Muscle of leg (tissue), 16 donors: ENCODE data around the gene CLIC2. TPM values are rescaled to one million over a fixed set of nuclear protein-coding genes. Genes with fewer than 3 reads are reported as not detected.
"Not testable (repeated sequence)": the region's sequence is repeated elsewhere in the genome, so short reads cannot be mapped to it uniquely, and the experiment has no call there.

ENCODE experiments used
- DNase-seq: peaks from one replicate; pipeline ENCODE4 v3.0.0; 2013
- H3K27ac ChIP-seq: one replicate; pipeline ENCODE4 v1.5.1; 2013; ENCODE audit warnings: mild to moderate bottlenecking, low read length, control low read depth
- H3K27me3 ChIP-seq: one replicate; pipeline ENCODE4 v1.6.1; 2013; ENCODE audit warnings: low read length; ENCODE audit not compliant: control insufficient read depth, insufficient read depth
- H3K36me3 ChIP-seq: one replicate; pipeline ENCODE4 v1.6.1; 2013; ENCODE audit warnings: low read length; ENCODE audit not compliant: control insufficient read depth, insufficient read depth
- H3K4me1 ChIP-seq: one replicate; pipeline ENCODE4 v1.6.1; 2013; ENCODE audit warnings: low read length; ENCODE audit not compliant: control insufficient read depth, insufficient read depth
- H3K4me3 ChIP-seq: one replicate; pipeline ENCODE4 v1.5.1; 2013; ENCODE audit warnings: low read length, control low read depth
- H3K9me3 ChIP-seq: replicated peaks from 2 replicates; pipeline ENCODE4 v1.6.1; 2013; ENCODE audit warnings: low read depth, low read length; ENCODE audit not compliant: control insufficient read depth
- WGBS: methylation state at CpG from one replicate; pipeline ENCODE4 v1.1.5; 2013; ENCODE audit warnings: missing lambda C conversion rate; ENCODE audit not compliant: insufficient coverage; 5-methylcytosine and 5-hydroxymethylcytosine counted together
- long read RNA-seq, 11 donors: transcript quantifications; one replicate each; lab custom pipeline, GENCODE V29; 2026
- polyA plus RNA-seq, 8 donors: library from polyadenylated mRNA; unstranded; fragments of 120-200 nt; gene quantifications; one replicate each; pipeline versions ENCODE4 v1.2.1 to v1.2.3, GENCODE V29; 2013; ENCODE audit warnings: inconsistent platforms in 1 of 8, low replicate concordance in 1 of 8; ENCODE audit not compliant: insufficient read length in 8 of 8, insufficient read depth in 1 of 8
- total RNA-seq: library from RNA; stranded (reverse); fragments of 120-200 nt; gene quantifications from one replicate; pipeline ENCODE4 v1.2.4, GENCODE V29; 2013

Gene CLIC2
- total RNA-seq (3.8 TPM), polyA plus RNA-seq (1 to 10 TPM; 3.1 to 5.7 (median 3.8) TPM)
- long read RNA-seq, donor 1 = 0 reads
- long read RNA-seq, donor 2 = 0 reads
- long read RNA-seq, donor 3, partial matches to known transcripts = 0 of 3 reads
- long read RNA-seq, donor 3, other reads (novel, unspliced or antisense) = 0 of 3 reads
- long read RNA-seq, donor 4, partial matches to known transcripts = 0 of 1 reads
- long read RNA-seq, donor 4, other reads (novel, unspliced or antisense) = 0 of 1 reads
- long read RNA-seq, donor 5, partial matches to known transcripts = 0 of 2 reads
- long read RNA-seq, donor 5, other reads (novel, unspliced or antisense) = 0 of 2 reads
- long read RNA-seq, donor 6, partial matches to known transcripts = 0 of 1 reads
- long read RNA-seq, donor 6, other reads (novel, unspliced or antisense) = 0 of 1 reads
- long read RNA-seq, donor 7, partial matches to known transcripts = 0 of 1 reads
- long read RNA-seq, donor 7, other reads (novel, unspliced or antisense) = 0 of 1 reads
- long read RNA-seq, donor 8, partial matches to known transcripts = 0 of 2 reads
- long read RNA-seq, donor 8, other reads (novel, unspliced or antisense) = 0 of 2 reads
- long read RNA-seq, donor 9 = 0 reads
- long read RNA-seq, donor 10, partial matches to known transcripts = 0 of 1 reads
- long read RNA-seq, donor 10, other reads (novel, unspliced or antisense) = 0 of 1 reads
- long read RNA-seq, donor 11 = 0 reads

DNA sequence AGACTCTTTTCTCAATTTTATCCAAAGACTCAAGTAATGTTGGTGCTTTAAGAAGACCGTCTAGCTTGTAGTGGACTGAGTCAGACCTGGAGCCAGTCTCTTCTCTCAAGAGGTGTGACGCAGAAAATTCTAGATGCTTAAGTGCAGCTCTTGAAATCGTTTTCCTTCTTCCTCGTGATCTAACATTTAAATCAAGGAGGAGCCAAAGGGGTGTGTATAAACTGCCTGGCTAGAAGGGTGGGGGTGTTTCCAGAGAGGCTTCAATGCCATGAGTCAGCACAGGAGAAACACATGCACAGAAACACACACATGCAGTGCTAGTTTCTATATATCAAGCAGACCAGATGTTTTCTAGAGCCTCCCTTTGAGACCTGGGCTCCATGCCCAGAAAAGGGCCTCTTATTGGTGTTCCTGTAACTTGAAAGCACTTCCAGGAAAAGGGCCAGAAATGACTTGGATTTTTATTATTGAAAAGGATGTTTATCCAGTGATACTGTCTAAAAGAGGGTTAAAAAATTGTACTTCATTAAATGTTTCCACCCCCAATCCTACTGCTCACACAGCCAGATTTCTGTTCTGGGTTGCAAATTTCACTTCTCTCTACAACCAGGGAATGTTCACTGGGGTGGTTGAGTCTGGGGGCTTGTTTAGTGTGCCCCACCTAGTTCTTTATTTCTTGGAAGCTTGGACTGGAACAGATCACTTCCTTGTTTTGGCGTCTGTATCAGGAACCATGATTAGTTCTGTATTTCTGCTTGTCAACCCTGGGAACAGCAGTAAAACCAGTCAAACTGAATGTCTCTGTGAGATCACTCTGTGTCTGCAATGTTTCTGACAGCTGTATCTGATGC is at the start of gene CLIC2:
Gene CLIC2, minus strand, starts transcription at position 129 of the 851 bp plus-strand sequence. CDS start 187 bp downstream, outside the sequence.
- peak; percentile 95 for DNase-seq
- Histone ChIP-seq H3K27ac (peak within 1 kb of the TSS; percentile 66), H3K27me3 (no peaks in the 10 kb centered on the region), H3K36me3 (no peaks in the 10 kb centered on the region), H3K4me3 (no peak within 1 kb of the TSS), H3K9me3 (no peaks in the 10 kb centered on the region), H3K4me1 (no peaks in the 10 kb centered on the region)
- WGBS = 20% methylated on average over 1 of the region's 5 CpGs

DNA sequence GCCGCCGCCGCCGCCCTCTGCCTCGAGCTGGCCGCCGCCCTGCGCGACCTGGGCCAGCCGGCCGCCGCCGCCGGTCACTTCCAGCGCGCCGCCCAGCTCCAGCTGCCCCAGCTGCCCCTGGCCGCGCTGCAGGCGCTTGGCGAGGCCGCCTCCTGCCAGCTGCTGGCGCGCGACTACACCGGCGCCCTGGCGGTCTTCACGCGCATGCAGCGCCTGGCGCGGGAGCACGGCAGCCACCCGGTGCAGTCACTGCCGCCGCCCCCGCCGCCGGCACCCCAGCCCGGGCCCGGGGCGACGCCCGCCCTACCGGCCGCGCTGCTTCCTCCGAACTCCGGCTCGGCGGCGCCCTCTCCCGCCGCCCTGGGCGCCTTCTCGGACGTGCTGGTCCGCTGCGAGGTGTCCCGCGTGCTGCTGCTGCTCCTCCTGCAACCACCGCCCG is 48.1 kb upstream of the CLIC2 start:
- H3K27ac ChIP-seq, H3K27me3 ChIP-seq, H3K9me3 ChIP-seq, H3K36me3 ChIP-seq, DNase-seq, H3K4me3 ChIP-seq, H3K4me1 ChIP-seq: not testable (repeated sequence)
- WGBS = no CpG with 5 or more reads among the region's 64 CpGs

DNA sequence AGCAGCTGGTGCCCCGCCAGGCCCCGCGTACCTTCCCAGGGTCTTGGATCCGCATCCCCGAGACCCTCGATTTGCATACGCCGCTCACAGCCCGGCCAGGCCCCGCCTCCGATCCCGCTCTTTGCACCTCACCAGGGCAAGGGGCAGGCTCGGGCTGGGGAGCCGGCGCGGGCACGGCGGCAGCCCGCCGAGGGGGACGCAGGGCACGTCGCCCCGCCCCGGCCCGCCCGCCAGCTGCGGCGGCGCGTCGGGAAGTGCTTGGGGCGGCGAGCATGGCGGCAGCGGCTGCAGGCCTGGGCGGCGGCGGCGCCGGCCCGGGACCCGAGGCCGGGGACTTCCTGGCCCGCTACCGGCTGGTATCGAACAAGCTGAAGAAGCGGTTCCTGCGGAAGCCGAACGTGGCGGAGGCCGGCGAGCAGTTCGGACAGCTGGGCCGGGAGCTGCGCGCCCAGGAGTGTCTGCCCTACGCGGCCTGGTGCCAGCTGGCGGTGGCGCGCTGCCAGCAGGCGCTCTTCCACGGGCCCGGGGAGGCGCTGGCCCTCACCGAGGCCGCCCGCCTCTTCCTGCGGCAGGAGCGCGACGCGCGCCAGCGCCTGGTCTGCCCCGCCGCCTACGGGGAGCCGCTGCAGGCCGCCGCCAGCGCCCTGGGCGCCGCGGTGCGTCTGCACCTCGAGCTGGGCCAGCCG is 47.6 kb upstream of the CLIC2 start, which contains the start of gene F8A2:
Gene F8A2, plus strand, starts transcription at position 253 of the 686 bp plus-strand sequence. Its CDS starts 20 bp downstream, at position 273.
- H3K36me3 ChIP-seq, H3K27me3 ChIP-seq, H3K4me3 ChIP-seq, H3K27ac ChIP-seq, H3K4me1 ChIP-seq, H3K9me3 ChIP-seq, DNase-seq: not testable (repeated sequence)
- no CpG with 5 or more reads among the region's 90 CpGs for WGBS

DNA sequence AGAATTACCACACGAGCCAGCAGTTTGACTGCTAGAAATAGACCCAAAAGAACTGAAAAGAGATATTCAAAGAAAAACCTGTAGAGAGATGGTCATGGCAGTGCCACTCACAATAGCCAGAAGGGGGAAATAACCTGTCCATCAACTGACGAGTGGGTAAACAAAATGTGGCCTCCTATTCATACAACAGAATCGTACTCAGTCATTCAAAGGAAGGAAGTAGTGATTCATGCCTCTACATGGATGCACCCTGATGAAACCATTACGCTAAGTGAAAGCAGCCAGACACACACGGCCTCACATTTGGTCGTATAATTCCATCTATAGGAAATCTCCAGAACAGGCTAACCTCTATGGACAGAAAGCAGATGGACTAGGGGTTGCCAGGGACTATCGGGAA is 45.4 kb upstream of the CLIC2 start:
- not testable (repeated sequence) for H3K4me3 ChIP-seq, H3K9me3 ChIP-seq, DNase-seq, H3K27me3 ChIP-seq, H3K36me3 ChIP-seq, H3K4me1 ChIP-seq, H3K27ac ChIP-seq
- WGBS = no CpG with 5 or more reads among the region's 7 CpGs

DNA sequence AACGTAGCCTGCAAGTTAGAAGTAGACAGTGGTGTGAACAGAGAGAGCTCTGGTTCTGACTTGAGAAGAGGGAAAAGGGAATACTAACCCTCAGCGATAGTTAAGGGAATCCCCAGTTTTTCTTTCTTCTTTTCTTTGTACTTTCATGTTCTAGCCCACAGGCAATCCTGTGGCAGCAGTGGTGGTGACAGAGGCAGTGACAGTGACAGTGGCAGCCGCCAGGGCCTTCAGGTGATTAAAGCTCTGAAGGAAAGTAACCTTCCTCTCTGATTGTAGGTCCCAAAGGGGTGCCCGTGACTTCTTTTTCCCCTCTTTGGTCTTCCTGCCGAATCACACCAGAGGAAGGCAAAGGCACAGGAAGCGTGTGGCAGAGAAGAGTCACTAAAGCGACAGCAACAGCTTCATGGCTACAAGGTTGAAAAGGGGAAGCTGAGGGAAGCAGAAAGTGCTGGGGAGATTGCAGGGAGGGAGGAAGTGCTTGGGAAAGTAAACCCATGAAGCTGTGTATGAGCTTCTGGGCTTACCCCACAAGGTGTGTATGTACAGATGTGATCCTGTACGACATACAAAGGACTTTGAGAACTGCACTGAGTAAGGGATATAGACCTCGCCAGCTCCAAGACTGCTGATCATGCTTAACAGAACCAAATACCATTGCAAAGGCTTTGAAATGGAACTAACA is 39.5 kb upstream of the CLIC2 start:
- whole genome bisulfite sequencing = no CpG with 5 or more reads among the region's 9 CpGs
- not testable (repeated sequence) for H3K4me3 ChIP-seq, H3K9me3 ChIP-seq, H3K36me3 ChIP-seq, H3K27ac ChIP-seq, H3K4me1 ChIP-seq, DNase-seq, H3K27me3 ChIP-seq

DNA sequence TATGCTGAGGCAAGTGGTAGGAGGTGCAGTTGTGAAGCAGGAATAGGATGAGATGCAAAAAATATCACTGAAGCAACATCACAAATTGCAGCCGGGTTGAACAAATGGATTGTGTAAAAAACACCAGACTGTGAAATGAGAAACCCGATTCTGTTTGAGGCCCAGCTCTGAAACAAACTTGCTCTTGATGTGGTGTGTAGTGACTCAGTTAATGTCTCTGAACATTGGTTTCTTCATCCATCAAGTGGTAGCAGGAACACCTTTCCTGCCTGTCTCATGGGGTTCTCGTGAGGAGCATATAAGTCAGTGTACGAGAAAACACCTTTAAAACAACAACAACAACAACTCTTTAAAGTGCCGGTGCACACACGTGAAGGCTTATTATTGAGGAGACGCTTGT is 29.3 kb upstream of the CLIC2 start:
- not testable (repeated sequence) for H3K4me3 ChIP-seq, DNase-seq, H3K27me3 ChIP-seq, H3K4me1 ChIP-seq, H3K27ac ChIP-seq, H3K36me3 ChIP-seq, H3K9me3 ChIP-seq
- no CpG with 5 or more reads among the region's 7 CpGs for WGBS

DNA sequence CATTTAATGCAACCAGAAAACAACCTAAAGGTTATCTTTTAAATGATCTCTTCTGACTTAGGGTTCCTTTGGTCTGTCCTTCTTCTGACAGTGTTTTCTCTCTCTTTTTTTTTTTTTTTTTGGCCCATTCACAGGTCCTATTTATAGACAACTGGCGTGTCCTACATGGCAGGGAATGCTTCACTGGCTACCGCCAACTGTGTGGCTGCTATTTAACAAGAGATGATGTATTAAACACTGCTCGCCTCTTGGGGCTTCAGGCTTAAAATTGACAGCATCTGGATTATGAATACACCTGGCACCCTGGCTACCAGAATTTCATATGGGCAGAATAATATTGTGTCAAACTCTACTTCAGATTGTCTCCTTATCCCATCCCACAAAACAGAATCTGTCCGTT is 15.0 kb upstream of the CLIC2 start:
- H3K27ac ChIP-seq, H3K4me3 ChIP-seq, H3K4me1 ChIP-seq, H3K27me3 ChIP-seq, DNase-seq, H3K36me3 ChIP-seq, H3K9me3 ChIP-seq: not testable (repeated sequence)
- no CpG with 5 or more reads among the region's 4 CpGs for WGBS

DNA sequence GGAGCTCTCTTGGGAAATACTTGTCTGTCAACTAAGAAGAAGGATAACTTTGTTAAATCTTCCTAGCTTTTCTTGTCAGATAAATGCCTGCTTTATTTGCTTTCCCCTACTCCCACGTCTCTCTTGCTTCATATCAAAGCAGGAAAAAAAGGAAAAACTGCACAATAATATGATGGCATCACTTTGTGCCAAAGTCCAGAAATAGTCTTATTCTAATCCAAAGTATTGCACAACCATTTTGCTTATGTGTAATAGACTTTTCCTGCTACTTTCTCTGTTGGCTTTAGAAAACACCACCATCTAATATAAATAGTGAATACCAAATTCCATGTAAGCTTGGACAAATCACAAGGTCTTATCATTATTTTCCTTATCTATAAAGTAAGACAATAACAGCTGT is 11.3 kb upstream of the CLIC2 start:
- H3K4me3 ChIP-seq, H3K27ac ChIP-seq, DNase-seq, H3K4me1 ChIP-seq, H3K9me3 ChIP-seq, H3K27me3 ChIP-seq, H3K36me3 ChIP-seq: not testable (repeated sequence)
- WGBS = no CpG with 5 or more reads among the region's 1 CpG

DNA sequence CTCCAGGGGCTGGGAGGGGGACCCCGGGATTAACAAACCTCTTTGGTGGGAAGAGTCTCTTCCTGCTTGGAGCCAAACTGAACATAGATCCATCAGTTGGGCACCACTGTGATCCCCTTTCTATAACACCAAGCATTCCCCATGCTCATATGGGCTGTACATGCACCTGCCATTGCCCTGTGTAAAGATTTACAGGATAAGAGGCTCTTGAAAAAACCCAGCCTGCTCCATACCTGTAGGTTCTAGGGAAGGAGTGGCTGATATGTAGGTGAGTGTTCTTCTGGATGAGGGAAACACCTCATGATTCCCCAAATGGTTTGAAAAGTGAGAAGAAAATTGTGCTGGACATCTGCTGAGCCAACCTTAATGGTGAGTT is 911 bp upstream of the CLIC2 start:
- WGBS = 20% methylated on average over 1 of the region's 1 CpG
- peak overlapping the region; percentile 13 for H3K27ac ChIP-seq
- H3K9me3 ChIP-seq, H3K36me3 ChIP-seq, DNase-seq, H3K4me3 ChIP-seq, H3K27me3 ChIP-seq, H3K4me1 ChIP-seq: not testable (repeated sequence)
